GM18951 (cell line): ENCODE results near the gene MGARP.

Experiments used
- POLR2A ChIP-seq: IDR thresholded peaks from 4 replicates; pipeline ENCODE4 v1.6.1; 2011; ENCODE audit warnings: mild to moderate bottlenecking; ENCODE audit not compliant: insufficient read length, insufficient read depth; ENCODE audit errors: extremely low read depth
- in situ Hi-C: fragments of 300-500 bp; cut with MboI; formaldehyde crosslinking; loops from one replicate; pipeline ENCODE4 v1.12.0; 2022; ENCODE audit warnings: low sequenced_read_pairs, mixed read lengths, inconsistent platforms; ENCODE audit not compliant: unreplicated experiment

The MGARP gene

DNA sequence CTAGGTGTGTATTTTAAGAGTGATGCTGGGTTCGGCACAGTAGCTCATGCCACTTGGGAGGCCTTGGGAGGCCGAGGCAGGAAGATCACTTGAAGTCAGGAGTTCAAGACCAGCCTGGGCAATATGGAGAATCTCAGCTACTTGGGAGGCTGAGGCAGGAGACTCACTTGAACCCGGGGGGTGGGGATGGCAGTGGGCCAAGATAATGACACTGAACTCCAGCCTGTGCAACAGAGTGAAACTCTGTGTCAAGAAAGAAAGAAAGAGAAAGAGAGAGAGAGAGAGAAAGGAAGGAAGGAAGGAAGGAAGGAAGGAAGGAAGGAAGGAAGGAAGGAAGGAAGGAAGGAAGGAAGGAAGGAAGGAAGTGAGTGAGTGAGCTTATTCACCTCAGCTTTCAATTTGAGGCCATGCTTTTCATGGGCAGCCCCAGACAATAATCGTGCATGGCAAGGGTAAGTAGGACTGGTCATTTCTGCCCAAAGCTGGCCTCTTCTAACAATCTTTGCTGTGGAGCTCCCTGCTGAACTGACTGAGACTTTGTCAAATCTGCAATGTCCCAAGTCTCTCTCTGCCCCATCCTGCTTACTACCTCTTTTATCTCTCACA is 60.5 kb downstream of the MGARP start:
- in situ Hi-C loops, result no loop called here

More for the DNA sequence above, 60.5 kb downstream of the MGARP start:
- TF ChIP-seq POLR2A, result no peak
